DOHH2 (cell line): ENCODE results near the gene DRP2.

Source experiments
- EZH2phosphoT487 ChIP-seq: fragments of 200-600 bp; sonication (generic); IDR thresholded peaks from 2 replicates; pipeline ENCODE4 v1.6.1; 2017; ENCODE audit warnings: borderline replicate concordance, mild to moderate bottlenecking, antibody characterized with exemption, low read length, moderate library complexity, mixed read lengths
- TF ChIP-seq, protein P1 (sequence below): fragments of 200-600 bp; sonication (generic); IDR thresholded peaks from one replicate; pipeline ENCODE4 v1.5.1; 2014; ENCODE audit warnings: antibody characterized with exemption, mild to moderate bottlenecking, low read depth, low read length; ENCODE audit not compliant: poor library complexity, severe bottlenecking

GRCh38 chrX:101274198-101274597 is 54.6 kb downstream of the DRP2 start:
- TF ChIP-seq, protein P1, sequence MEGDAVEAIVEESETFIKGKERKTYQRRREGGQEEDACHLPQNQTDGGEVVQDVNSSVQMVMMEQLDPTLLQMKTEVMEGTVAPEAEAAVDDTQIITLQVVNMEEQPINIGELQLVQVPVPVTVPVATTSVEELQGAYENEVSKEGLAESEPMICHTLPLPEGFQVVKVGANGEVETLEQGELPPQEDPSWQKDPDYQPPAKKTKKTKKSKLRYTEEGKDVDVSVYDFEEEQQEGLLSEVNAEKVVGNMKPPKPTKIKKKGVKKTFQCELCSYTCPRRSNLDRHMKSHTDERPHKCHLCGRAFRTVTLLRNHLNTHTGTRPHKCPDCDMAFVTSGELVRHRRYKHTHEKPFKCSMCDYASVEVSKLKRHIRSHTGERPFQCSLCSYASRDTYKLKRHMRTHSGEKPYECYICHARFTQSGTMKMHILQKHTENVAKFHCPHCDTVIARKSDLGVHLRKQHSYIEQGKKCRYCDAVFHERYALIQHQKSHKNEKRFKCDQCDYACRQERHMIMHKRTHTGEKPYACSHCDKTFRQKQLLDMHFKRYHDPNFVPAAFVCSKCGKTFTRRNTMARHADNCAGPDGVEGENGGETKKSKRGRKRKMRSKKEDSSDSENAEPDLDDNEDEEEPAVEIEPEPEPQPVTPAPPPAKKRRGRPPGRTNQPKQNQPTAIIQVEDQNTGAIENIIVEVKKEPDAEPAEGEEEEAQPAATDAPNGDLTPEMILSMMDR, result no peak
- no peak for TF ChIP-seq EZH2phosphoT487
